Measurements from ENCODE around the gene ARID5A.

DNA sequence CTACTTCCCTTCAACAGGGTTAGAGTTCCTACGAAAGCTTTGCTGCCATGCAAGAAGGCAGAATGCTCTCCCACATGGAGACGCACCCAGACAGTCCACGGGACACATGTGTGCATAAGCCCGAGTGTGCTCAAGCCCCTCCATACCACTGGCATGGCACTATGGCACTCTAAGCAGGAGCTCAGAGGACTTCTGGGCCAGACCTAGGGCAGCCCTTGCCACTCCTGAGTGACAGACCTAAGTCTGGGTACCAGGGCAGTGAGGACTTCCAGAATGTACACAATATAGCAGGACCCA lies 11.4 kb upstream of the ARID5A start:
- TF ChIP-seq CTCF (conservative IDR thresholded peaks at IDR 0.05; ENCODE audit: low read length), result no peak
- TF ChIP-seq EZH2phosphoT487 (IDR thresholded peaks at IDR 0.05; ENCODE audit: borderline replicate concordance), result no peak
